CD14-positive monocyte (primary cell): ENCODE data around the gene GLTPD2. TPM values are rescaled to one million over a fixed set of nuclear protein-coding genes. Genes with fewer than 3 reads are reported as not detected.

ENCODE experiments used
- DNase-seq, 3 donors: peaks; one replicate each; pipeline ENCODE4 v3.0.0-alpha.2; 2011 to 2022
- H2AFZ ChIP-seq: 2 replicates; pipeline ENCODE4 v1.6.0; 2012; ENCODE audit warnings: mild to moderate bottlenecking, low read depth, low read length, inconsistent platforms; ENCODE audit not compliant: insufficient read depth, poor library complexity, severe bottlenecking
- H3K27ac ChIP-seq, 2 donors: 1 replicate in 1 of 2; 2 replicates in 1 of 2; pipeline ENCODE4 v1.5.1; 2012 to 2013; ENCODE audit warnings: low read length in 2 of 2, control low read depth in 1 of 2, inconsistent platforms in 1 of 2, low read depth in 1 of 2, mild to moderate bottlenecking in 1 of 2
- H3K27me3 ChIP-seq, 2 donors: one replicate each; pipeline versions ENCODE4 v1.6.0 to v1.6.1; 2011 to 2013; ENCODE audit warnings: low read length in 2 of 2; ENCODE audit not compliant: control insufficient read depth in 2 of 2, insufficient read depth in 2 of 2
- H3K36me3 ChIP-seq, 2 donors: replicated peaks in 1 of 2; 1 replicate in 1 of 2; 2 replicates in 1 of 2; pipeline versions ENCODE4 v1.5.1 to v1.6.1; 2012 to 2013; ENCODE audit warnings: low read length in 2 of 2, control low read depth in 1 of 2, inconsistent platforms in 1 of 2, mild to moderate bottlenecking in 1 of 2; ENCODE audit not compliant: insufficient read depth in 2 of 2, control insufficient read depth in 1 of 2
- H3K4me1 ChIP-seq, 2 donors: 1 replicate in 1 of 2; 2 replicates in 1 of 2; pipeline versions ENCODE4 v1.5.1 to v1.6.1; 2012 to 2013; ENCODE audit warnings: low read length in 2 of 2, control low read depth in 1 of 2, inconsistent platforms in 1 of 2, mild to moderate bottlenecking in 1 of 2, moderate library complexity in 1 of 2; ENCODE audit not compliant: insufficient read depth in 2 of 2, control insufficient read depth in 1 of 2
- H3K4me2 ChIP-seq: replicated peaks from 2 replicates; pipeline ENCODE3; 2012; ENCODE audit warnings: low read length, moderate library complexity, mild to moderate bottlenecking; ENCODE audit not compliant: poor library complexity, severe bottlenecking; ENCODE audit errors: extremely low read depth
- H3K4me3 ChIP-seq, 3 experiments: fragments of 200-600 bp in 1 of 3; sonication (generic) in 1 of 3; replicated peaks in 1 of 3; 1 replicate in 2 of 3; 2 replicates in 1 of 3; pipeline ENCODE4 v1.5.1; 2011 to 2013; ENCODE audit warnings: low read length in 3 of 3, mild to moderate bottlenecking in 3 of 3, control low read depth in 2 of 3, low read depth in 2 of 3, inconsistent platforms in 1 of 3, moderate library complexity in 1 of 3
- H3K79me2 ChIP-seq: 2 replicates; pipeline ENCODE4 v1.6.0; 2012; ENCODE audit warnings: mild to moderate bottlenecking, control low read depth, inconsistent platforms, low read length, moderate library complexity; ENCODE audit not compliant: insufficient read depth
- H3K9ac ChIP-seq: 2 replicates; pipeline ENCODE4 v1.6.0; 2017; ENCODE audit warnings: low read length, mild to moderate bottlenecking; ENCODE audit not compliant: insufficient read depth, poor library complexity, severe bottlenecking
- H3K9me3 ChIP-seq, 2 donors: replicated peaks in 1 of 2; 1 replicate in 1 of 2; 2 replicates in 1 of 2; pipeline versions ENCODE4 v1.5.1 to v1.6.1; 2012 to 2013; ENCODE audit warnings: low read length in 2 of 2, control low read depth in 1 of 2; ENCODE audit not compliant: control insufficient read depth in 1 of 2, insufficient read depth in 1 of 2
- H4K20me1 ChIP-seq: 2 replicates; pipeline ENCODE4 v1.6.0; 2012; ENCODE audit warnings: mild to moderate bottlenecking, low read length, control low read depth, moderate library complexity; ENCODE audit not compliant: insufficient read depth
- H3K27ac Mint-ChIP-seq, 7 donors: one replicate each; pipeline ENCODE4 v1.8.0; 2020; ENCODE audit warnings: mild to moderate bottlenecking in 7 of 7, mixed read lengths in 7 of 7, moderate library complexity in 6 of 7, inconsistent platforms in 2 of 7
- H3K27me3 Mint-ChIP-seq, 3 donors: one replicate each; pipeline ENCODE4 v1.8.0; 2021 to 2022; ENCODE audit warnings: low read depth in 3 of 3, mild to moderate bottlenecking in 3 of 3, mixed read lengths in 3 of 3, moderate library complexity in 3 of 3, inconsistent platforms in 1 of 3
- H3K36me3 Mint-ChIP-seq, 2 donors: one replicate each; pipeline ENCODE4 v1.8.0; 2020; ENCODE audit warnings: mixed read lengths in 2 of 2, inconsistent platforms in 1 of 2, mild to moderate bottlenecking in 1 of 2
- H3K4me1 Mint-ChIP-seq: one replicate; pipeline ENCODE4 v1.8.0; 2020; ENCODE audit warnings: mild to moderate bottlenecking, mixed read lengths
- H3K4me3 Mint-ChIP-seq, 2 donors: one replicate each; pipeline ENCODE4 v1.8.0; 2020; ENCODE audit warnings: mild to moderate bottlenecking in 2 of 2, mixed read lengths in 2 of 2, moderate library complexity in 1 of 2
- H3K9me3 Mint-ChIP-seq, 7 donors: one replicate each; pipeline ENCODE4 v1.8.0; 2020 to 2022; ENCODE audit warnings: mixed read lengths in 7 of 7, mild to moderate bottlenecking in 6 of 7, moderate library complexity in 6 of 7, inconsistent platforms in 2 of 7
- WGBS: methylation state at CpG from one replicate; pipeline ENCODE4 v1.1.5; 2013; ENCODE audit warnings: missing lambda C conversion rate; ENCODE audit not compliant: insufficient coverage; 5-methylcytosine and 5-hydroxymethylcytosine counted together
- intact Hi-C, 2 donors: fragments of 100-400 bp; cut with micrococcal nuclease; formaldehyde crosslinking; loops; one replicate each; pipeline versions ENCODE4 v1.15.0 to v1.15.1; 2023
- polyA plus RNA-seq, 3 donors: library from polyadenylated mRNA; depleted of rRNA in 1 of 3; unstranded in 2 of 3; stranded (reverse) in 1 of 3; fragments of 300-500 nt in 2 of 3; fragments of >200 nt in 1 of 3; fragmentation: Illumina TruSeq in 2 of 3; gene quantifications; 1 replicate in 2 of 3; 2 replicates in 1 of 3; pipeline ENCODE4 v1.2.3, GENCODE V29; 2012 to 2021
- TF ChIP-seq, protein P1 (sequence below): fragments of 200-600 bp; IDR thresholded peaks from one replicate; pipeline ENCODE4 v1.8.0; 2022; ENCODE audit warnings: antibody characterized with exemption, mild to moderate bottlenecking

GLTPD2 gene
- polyA plus RNA-seq, 3 donors, result 0.27 to 2.1 (median 1.5) TPM

DNA sequence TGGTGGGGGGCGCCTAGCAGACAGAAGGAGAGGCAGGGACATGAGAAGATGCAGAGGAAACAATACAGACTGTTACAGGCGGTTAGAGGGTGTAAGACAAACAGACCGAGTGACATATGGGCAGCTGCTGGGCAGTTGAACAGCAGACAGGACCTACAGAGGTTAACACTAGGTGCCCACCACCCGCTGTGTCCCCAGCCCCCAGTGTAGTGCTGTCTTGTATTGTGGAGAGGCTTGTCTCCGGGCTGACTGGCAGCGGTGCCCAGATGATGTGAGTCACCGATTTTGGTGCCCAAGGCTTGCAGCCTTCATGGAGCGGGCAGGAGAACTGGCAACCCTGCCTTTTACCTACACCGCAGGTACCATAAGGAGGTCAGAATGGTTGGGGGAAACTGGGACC is 46.6 kb upstream of the GLTPD2 start:
- DNase-seq, result no peak
- Mint-ChIP-seq H3K4me3 (no peak overlapping the region), H3K4me1 (peaks cover 38% of the 10 kb centered on the region), H3K36me3 (peaks cover 21% of the 10 kb centered on the region in 2 donors), H3K27me3 (peaks cover 54 to 85% (median 63%) of the 10 kb centered on the region in 3 donors), H3K27ac (no peak overlapping the region), H3K9me3 (peaks cover 0 to 19% (median 8%) of the 10 kb centered on the region in 7 donors)
- no peak overlapping the region for H3K27ac ChIP-seq
- no peaks in the 10 kb centered on the region for H3K79me2 ChIP-seq
- H2AFZ ChIP-seq, result no peak overlapping the region
- TF ChIP-seq, protein P1, sequence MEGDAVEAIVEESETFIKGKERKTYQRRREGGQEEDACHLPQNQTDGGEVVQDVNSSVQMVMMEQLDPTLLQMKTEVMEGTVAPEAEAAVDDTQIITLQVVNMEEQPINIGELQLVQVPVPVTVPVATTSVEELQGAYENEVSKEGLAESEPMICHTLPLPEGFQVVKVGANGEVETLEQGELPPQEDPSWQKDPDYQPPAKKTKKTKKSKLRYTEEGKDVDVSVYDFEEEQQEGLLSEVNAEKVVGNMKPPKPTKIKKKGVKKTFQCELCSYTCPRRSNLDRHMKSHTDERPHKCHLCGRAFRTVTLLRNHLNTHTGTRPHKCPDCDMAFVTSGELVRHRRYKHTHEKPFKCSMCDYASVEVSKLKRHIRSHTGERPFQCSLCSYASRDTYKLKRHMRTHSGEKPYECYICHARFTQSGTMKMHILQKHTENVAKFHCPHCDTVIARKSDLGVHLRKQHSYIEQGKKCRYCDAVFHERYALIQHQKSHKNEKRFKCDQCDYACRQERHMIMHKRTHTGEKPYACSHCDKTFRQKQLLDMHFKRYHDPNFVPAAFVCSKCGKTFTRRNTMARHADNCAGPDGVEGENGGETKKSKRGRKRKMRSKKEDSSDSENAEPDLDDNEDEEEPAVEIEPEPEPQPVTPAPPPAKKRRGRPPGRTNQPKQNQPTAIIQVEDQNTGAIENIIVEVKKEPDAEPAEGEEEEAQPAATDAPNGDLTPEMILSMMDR, result no peak
- H3K9me3 ChIP-seq, result no peaks in the 10 kb centered on the region
- no peak overlapping the region for H3K4me2 ChIP-seq
- no peaks in the 10 kb centered on the region for H3K36me3 ChIP-seq
- intact Hi-C loops, result loop anchor here in 1 of 2 donors (5.0 kb wide), 1 partner anchor 35 kb away; no protein-coding TSS in a partner anchor
- peaks cover 28 to 44% of the 10 kb centered on the region in 2 donors for H3K4me1 ChIP-seq
- H3K9ac ChIP-seq, result no peak overlapping the region
- H4K20me1 ChIP-seq, result no peaks in the 10 kb centered on the region
- H3K27me3 ChIP-seq, result peaks cover 10 to 63% of the 10 kb centered on the region in 2 donors
- H3K4me3 ChIP-seq, result no peak overlapping the region
- WGBS, result 95% methylated on average over 8 of the region's 9 CpGs

- TF ChIP-seq, protein P1, result no peak
- Histone ChIP-seq H3K4me1 (peaks cover 33 to 47% of the 10 kb centered on the region in 2 donors), H4K20me1 (no peaks in the 10 kb centered on the region), H3K27ac (no peak overlapping the region), H3K4me3 (no peak overlapping the region), H3K9ac (no peak overlapping the region), H2AFZ (no peak overlapping the region), H3K79me2 (no peaks in the 10 kb centered on the region), H3K27me3 (peaks cover 10 to 63% of the 10 kb centered on the region in 2 donors), H3K4me2 (no peak overlapping the region), H3K9me3 (no peaks in the 10 kb centered on the region), H3K36me3 (no peaks in the 10 kb centered on the region)
- Mint-ChIP-seq H3K36me3 (peaks cover 16 to 20% of the 10 kb centered on the region in 2 donors), H3K27ac (no peak overlapping the region), H3K9me3 (peaks cover 0 to 17% (median 8%) of the 10 kb centered on the region in 7 donors), H3K4me1 (peaks cover 41% of the 10 kb centered on the region), H3K4me3 (peak overlapping the region in 1 of 2 donors; percentile 7), H3K27me3 (peaks cover 54 to 82% (median 62%) of the 10 kb centered on the region in 3 donors)
- DNase-seq, result no peak
- WGBS, result 91% methylated on average over 7 of the region's 10 CpGs
- intact Hi-C loops, result loop anchor here in 1 of 2 donors (5.0 kb wide), 1 partner anchor 35 kb away; no protein-coding TSS in a partner anchor
Measured at GRCh38 chr17:4742629-4743028, 46.1 kb upstream of the GLTPD2 start.
